Tongue (tissue), 2 donors: ENCODE results near the gene MDM4. TPM values are rescaled to one million over a fixed set of nuclear protein-coding genes. Genes with fewer than 3 reads are reported as not detected.
"Not testable (repeated sequence)": the region's sequence is repeated elsewhere in the genome, so short reads cannot be mapped to it uniquely, and the experiment has no call there.

Source experiments
- DNase-seq: peaks from one replicate; pipeline ENCODE4 v3.0.0-alpha.2; 2015
- total RNA-seq: library from RNA; depleted of rRNA; stranded (reverse); fragments of >200 nt; gene quantifications from one replicate; pipeline ENCODE4 v1.2.3, GENCODE V29; 2014

The MDM4 gene
- total RNA-seq: 75.3 TPM

- DNase-seq: peak; percentile 98
These were observed at the start of gene MDM4 for GRCh38 chr1:204516180-204516879. TSS of gene MDM4 (plus strand) at chr1:204516406. CDS start at chr1:204525519, 9,113 bp downstream.

GRCh38 chr1:204466416-204467405, 49.5 kb upstream of the MDM4 start:
- peak; percentile 57 for DNase-seq

GRCh38 chr1:204468206-204468605, 48.0 kb upstream of the MDM4 start:
- no peak for DNase-seq

- no peak for DNase-seq
These were observed 47.4 kb upstream of the MDM4 start for GRCh38 chr1:204468766-204469302.

- DNase-seq: no peak
These were observed 46.9 kb upstream of the MDM4 start for GRCh38 chr1:204469304-204469703.

- DNase-seq: no peak
These were observed 44.5 kb upstream of the MDM4 start for GRCh38 chr1:204471687-204472086.

GRCh38 chr1:204472660-204473059, 43.5 kb upstream of the MDM4 start:
- no peak for DNase-seq

- no peak for DNase-seq
These were observed 42.7 kb upstream of the MDM4 start for GRCh38 chr1:204473400-204473965.

- DNase-seq: peak; percentile 50
These were observed 40.4 kb upstream of the MDM4 start for GRCh38 chr1:204475656-204476432.

- no peak for DNase-seq
These were observed 39.6 kb upstream of the MDM4 start for GRCh38 chr1:204476563-204476962.

GRCh38 chr1:204477036-204477740, 39.0 kb upstream of the MDM4 start:
- DNase-seq: no peak

- no peak for DNase-seq
These were observed 37.9 kb upstream of the MDM4 start for GRCh38 chr1:204478172-204478899.

GRCh38 chr1:204478921-204479320, 37.3 kb upstream of the MDM4 start:
- no peak for DNase-seq

- peak; percentile 44 for DNase-seq
These were observed 36.6 kb upstream of the MDM4 start for GRCh38 chr1:204479387-204480136.

GRCh38 chr1:204480515-204480914, 35.7 kb upstream of the MDM4 start:
- peak; percentile 70 for DNase-seq

- no peak for DNase-seq
These were observed 32.4 kb upstream of the MDM4 start for GRCh38 chr1:204483791-204484190.

- not testable (repeated sequence) for DNase-seq
These were observed 29.5 kb upstream of the MDM4 start for GRCh38 chr1:204486513-204487255.

- peak; percentile 59 for DNase-seq
These were observed 29.0 kb upstream of the MDM4 start for GRCh38 chr1:204487256-204487615.

- DNase-seq: no peak
These were observed 24.6 kb upstream of the MDM4 start for GRCh38 chr1:204491655-204492054.
